HG02970 (cell line): Measurements from ENCODE around the gene GASK1A.

Experiments
- ATAC-seq: cut with Tn5 transposase; IDR thresholded peaks from one replicate; pipeline ENCODE4 v1.9.1; 2021; ENCODE audit warnings: mild to moderate bottlenecking, moderate library complexity, moderate number of reproducible peaks; ENCODE audit not compliant: unreplicated experiment, low FRiP score

GASK1A gene

DNA sequence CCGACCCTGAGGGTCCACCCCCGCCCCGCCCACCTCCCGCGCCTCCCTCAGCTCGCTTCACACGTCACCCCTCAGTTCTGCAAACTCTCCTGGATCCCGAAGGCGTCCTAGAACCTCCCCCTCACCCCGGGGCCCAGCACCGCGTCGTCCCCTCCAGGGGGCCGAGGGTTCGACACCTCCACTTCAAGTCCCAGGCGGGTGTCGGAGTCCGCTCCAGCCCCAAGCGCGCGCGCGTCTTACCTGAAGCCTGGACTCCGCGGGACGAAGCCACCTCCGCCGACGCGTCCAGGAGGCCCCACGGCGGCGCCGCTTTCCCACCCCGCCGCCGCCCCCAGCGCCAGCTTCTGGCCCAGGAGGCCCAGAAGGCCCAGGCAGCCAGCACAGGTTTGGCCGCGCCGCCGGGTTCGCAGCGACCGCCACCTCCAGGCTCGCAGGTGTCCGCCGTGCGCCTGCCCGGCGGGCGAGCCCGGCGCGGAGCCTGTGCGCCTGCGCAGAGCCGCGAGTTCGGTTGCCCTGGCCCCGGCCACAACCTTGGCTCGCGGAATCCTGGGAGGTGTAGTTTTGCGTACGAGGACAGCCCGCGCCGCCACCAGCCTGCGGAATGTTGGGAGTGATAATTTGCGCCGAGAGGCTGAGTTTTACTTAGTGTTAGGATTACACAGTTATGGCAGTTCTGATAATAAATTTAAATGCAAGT is 126.6 kb downstream of the GASK1A start, which contains the start of gene POMGNT2:
POMGNT2 (minus strand) TSS at position 484 of the 697 bp plus-strand sequence. CDS start 24,648 bp downstream, outside the sequence.
- no peak for ATAC-seq

DNA sequence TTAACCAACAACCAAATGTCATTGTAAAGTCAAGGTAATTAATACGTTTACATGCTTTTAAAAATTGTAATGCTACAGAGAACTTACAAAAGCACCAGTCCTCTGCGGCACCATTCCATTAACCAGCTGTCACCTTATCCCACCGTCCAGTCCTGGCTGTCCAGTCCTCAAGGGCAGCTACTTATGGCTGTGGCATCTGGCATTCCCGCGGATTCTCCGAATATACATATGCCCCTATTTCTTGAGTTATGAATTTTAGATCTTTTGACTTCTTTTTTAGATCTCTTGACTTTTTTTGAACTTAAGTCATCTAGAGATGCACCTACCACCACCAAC is 127.2 kb downstream of the GASK1A start:
- ATAC-seq, result no peak
